ENCODE results near the gene DBH. TPM values are rescaled to one million over a fixed set of nuclear protein-coding genes. Genes with fewer than 3 reads are reported as not detected.

The DBH gene
- polyA plus RNA-seq, 6 donors from 2014 or later = not detected

GRCh38 chr9:133704711-133705181 lies 68.6 kb downstream of the DBH start:
- DNase-seq (no peak), ATAC-seq (ENCODE audit: low read depth in 2 of 2) (no peak)
- Mint-ChIP-seq H3K36me3 (no peaks in the 10 kb centered on the region), H3K4me3 (peak overlapping the region in 2 of 8 donors; percentile 24 to 30), H3K9me3 (no peaks in the 10 kb centered on the region), H3K27me3 (peaks cover 0 to 31% (median 20%) of the 10 kb centered on the region in 3 donors), H3K4me1 (peaks cover 9 to 36% (median 23%) of the 10 kb centered on the region in 3 donors), H3K27ac (peak overlapping the region in 1 of 6 donors; percentile 30)

GRCh38 chr9:133705576-133705975 lies 69.4 kb downstream of the DBH start:
- H3K4me1 Mint-ChIP-seq = peaks cover 9 to 38% (median 23%) of the 10 kb centered on the region in 3 donors
- H3K27me3 Mint-ChIP-seq = peaks cover 0 to 28% (median 19%) of the 10 kb centered on the region in 3 donors
- H3K9me3 Mint-ChIP-seq = no peaks in the 10 kb centered on the region
- ATAC-seq (ENCODE audit: low read depth in 2 of 2) (no peak), DNase-seq (no peak)
- H3K27ac Mint-ChIP-seq = no peak overlapping the region
- H3K36me3 Mint-ChIP-seq = no peaks in the 10 kb centered on the region
- H3K4me3 Mint-ChIP-seq = no peak overlapping the region

DNA sequence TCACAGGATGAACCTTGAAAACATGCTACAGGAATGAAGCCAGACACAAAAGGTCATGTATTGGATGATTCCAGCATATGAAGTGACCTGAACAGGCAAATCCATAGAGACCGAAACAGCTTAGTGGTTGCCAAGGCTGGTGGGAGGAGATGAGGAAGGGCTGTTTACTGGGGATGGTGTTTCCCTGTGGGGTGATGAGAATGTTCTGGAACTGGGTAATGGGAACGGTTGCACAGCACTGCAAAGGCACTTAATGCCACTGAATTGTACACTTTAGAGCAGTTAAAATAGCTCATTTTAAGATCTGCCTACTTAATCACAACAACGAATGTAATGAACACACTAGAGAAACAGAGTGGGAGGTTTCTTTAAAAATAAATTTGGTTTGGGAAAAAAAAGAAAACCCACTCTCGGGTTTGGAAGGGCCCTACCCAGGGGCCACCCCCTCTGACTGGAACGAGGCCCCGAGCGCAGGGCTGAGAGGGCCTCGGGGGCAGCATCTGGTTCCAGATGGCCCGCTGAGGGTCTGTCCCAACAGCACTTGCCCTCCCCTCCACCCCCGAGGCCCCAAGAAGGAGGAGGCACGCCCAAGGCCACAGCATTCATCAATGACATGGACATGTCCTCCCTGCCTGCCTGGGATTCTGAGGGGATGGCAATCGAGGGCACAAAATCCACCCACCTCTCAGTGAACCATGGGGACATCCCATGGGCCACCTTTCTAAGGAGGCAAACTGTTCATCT lies 70.3 kb downstream of the DBH start:
- DNase-seq (no peak), ATAC-seq (ENCODE audit: low read depth in 2 of 2) (no peak)
- H3K27me3 Mint-ChIP-seq = peaks cover 0 to 20% (median 10%) of the 10 kb centered on the region in 3 donors
- no peak overlapping the region for H3K27ac Mint-ChIP-seq
- peak overlapping the region in 1 of 8 donors; percentile 16 for H3K4me3 Mint-ChIP-seq
- H3K36me3 Mint-ChIP-seq = no peaks in the 10 kb centered on the region
- H3K9me3 Mint-ChIP-seq = no peaks in the 10 kb centered on the region
- peaks cover 8 to 31% (median 15%) of the 10 kb centered on the region in 3 donors for H3K4me1 Mint-ChIP-seq

DNA sequence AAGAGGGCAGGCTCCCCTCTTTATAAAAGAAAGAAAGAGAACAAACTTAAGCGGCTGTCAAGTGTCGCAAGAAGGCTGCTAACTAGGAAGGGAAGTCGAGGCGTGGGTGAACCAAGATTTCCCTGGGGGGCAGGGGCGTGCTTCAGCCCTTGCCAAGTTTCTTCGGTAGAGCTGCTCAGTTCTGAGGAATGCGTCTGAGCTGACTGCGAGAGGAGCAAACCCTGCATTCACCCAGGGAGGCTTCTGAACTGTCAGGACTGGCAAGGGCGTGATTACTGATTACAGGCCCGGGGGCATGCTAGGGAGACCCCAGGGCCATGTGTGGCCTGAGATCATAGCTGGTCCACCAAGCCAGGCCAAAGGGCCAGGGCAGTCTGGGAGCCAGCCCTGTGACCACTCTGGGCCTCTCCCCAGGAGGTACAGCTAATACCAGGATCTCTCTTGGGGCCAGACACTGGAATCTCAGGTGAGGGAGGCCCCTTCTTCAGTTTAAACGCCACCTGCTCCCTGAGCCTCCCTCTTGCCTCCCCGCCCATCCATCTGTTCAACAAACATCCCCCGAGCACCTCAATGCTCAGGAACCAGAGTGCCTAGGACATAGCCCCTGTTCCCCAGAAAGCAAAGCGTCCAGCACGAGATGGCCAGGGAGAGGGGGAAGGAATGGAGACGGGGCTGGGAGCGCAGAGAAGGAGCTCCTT lies 71.1 kb downstream of the DBH start:
- peaks cover 0 to 17% (median 5%) of the 10 kb centered on the region in 3 donors for H3K27me3 Mint-ChIP-seq
- no peaks in the 10 kb centered on the region for H3K36me3 Mint-ChIP-seq
- ATAC-seq (ENCODE audit: low read depth in 2 of 2) = no peak
- H3K4me3 Mint-ChIP-seq = peak overlapping the region in 1 of 8 donors; percentile 16
- peaks cover 6 to 25% (median 10%) of the 10 kb centered on the region in 3 donors for H3K4me1 Mint-ChIP-seq
- H3K27ac Mint-ChIP-seq = peak overlapping the region in 1 of 6 donors; percentile 68
- H3K9me3 Mint-ChIP-seq = no peaks in the 10 kb centered on the region
- no peak for DNase-seq

DNA sequence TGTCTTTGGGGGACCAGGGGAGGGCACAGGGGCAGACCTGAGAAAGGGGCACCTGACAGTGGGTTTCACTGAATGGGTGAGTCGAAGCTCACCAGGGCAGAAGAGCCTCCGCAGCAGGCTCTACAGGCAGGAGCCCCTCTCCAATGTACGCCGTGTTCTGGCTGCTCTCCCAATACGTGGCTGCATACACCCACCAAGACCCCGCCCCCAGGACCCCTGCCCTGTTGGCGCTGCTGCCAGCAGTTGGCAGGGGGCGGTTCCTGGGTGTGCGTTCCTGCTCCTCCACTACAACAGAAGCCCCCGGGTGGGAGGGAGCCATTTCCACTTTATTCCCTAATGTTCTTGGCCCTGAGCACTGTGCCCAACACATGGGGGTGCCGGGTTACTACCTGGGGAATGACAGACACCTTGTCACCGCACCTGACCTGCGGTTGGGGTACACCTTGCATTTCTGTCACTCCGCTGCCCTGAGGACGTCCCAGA lies 71.6 kb downstream of the DBH start:
- H3K4me1 Mint-ChIP-seq = peaks cover 6 to 23% (median 10%) of the 10 kb centered on the region in 3 donors
- DNase-seq = no peak
- no peak overlapping the region for H3K4me3 Mint-ChIP-seq
- H3K36me3 Mint-ChIP-seq = no peaks in the 10 kb centered on the region
- H3K27ac Mint-ChIP-seq = no peak overlapping the region
- H3K9me3 Mint-ChIP-seq = no peaks in the 10 kb centered on the region
- peaks cover 0 to 18% (median 5%) of the 10 kb centered on the region in 3 donors for H3K27me3 Mint-ChIP-seq
- no peak for ATAC-seq (ENCODE audit: low read depth in 2 of 2)

- ATAC-seq (ENCODE audit: low read depth in 2 of 2) (no peak), DNase-seq (no peak)
- Mint-ChIP-seq H3K9me3 (no peaks in the 10 kb centered on the region), H3K27me3 (peaks cover 0 to 20% (median 5%) of the 10 kb centered on the region in 3 donors), H3K36me3 (no peaks in the 10 kb centered on the region), H3K4me1 (peaks cover 6 to 27% (median 10%) of the 10 kb centered on the region in 3 donors), H3K27ac (no peak overlapping the region), H3K4me3 (no peak overlapping the region)
These were observed 72.3 kb downstream of the DBH start for GRCh38 chr9:133708246-133709014.

Other genes with a start within 250 kb of the DBH start
- gene REXO4, start 218.4 kb upstream of the DBH start, polyA plus RNA-seq (ENCODE audit: low read depth in 6 of 6) = 10 to 100 TPM in 5 of 6 donors, 1 to 10 TPM in 1; 4.3 to 27.7 (median 15.1) TPM
- under 1 TPM in 2 of 6 donors, not detected in 4; 0.23 to 0.25 TPM for gene ADAMTS13, start 214.0 kb upstream of the DBH start, polyA plus RNA-seq (ENCODE audit: low read depth in 6 of 6)
- gene CACFD1, start 176.4 kb upstream of the DBH start, polyA plus RNA-seq (ENCODE audit: low read depth in 6 of 6) = 10 to 100 TPM; 14.7 to 23.5 (median 18.7) TPM
- gene SLC2A6, start 157.3 kb upstream of the DBH start, polyA plus RNA-seq (ENCODE audit: low read depth in 6 of 6) = 10 to 100 TPM; 25.6 to 49.3 (median 31.0) TPM
- gene MYMK, start 111.4 kb upstream of the DBH start, polyA plus RNA-seq (ENCODE audit: low read depth in 6 of 6) = not detected
- not detected for gene ADAMTSL2, start 101.7 kb upstream of the DBH start, polyA plus RNA-seq (ENCODE audit: low read depth in 6 of 6)
- not detected for gene FAM163B, start 27.0 kb upstream of the DBH start, polyA plus RNA-seq (ENCODE audit: low read depth in 6 of 6)
- gene SARDH, start 102.0 kb downstream of the DBH start, polyA plus RNA-seq (ENCODE audit: low read depth in 6 of 6) = under 1 TPM in 1 of 6 donors, not detected in 5; 0.21 TPM